HG03097 (cell line): Measurements from ENCODE around the gene YAF2.
A peak's percentile ranks its signal among the peaks of the same experiment; 100 is the strongest.
"Not testable (repeated sequence)": the region's sequence is repeated elsewhere in the genome, so short reads cannot be mapped to it uniquely, and the experiment has no call there.

Experiments used
- ATAC-seq: cut with Tn5 transposase; IDR thresholded peaks from one replicate; pipeline ENCODE4 v1.9.1; 2021; ENCODE audit not compliant: unreplicated experiment, low FRiP score

Gene YAF2

DNA sequence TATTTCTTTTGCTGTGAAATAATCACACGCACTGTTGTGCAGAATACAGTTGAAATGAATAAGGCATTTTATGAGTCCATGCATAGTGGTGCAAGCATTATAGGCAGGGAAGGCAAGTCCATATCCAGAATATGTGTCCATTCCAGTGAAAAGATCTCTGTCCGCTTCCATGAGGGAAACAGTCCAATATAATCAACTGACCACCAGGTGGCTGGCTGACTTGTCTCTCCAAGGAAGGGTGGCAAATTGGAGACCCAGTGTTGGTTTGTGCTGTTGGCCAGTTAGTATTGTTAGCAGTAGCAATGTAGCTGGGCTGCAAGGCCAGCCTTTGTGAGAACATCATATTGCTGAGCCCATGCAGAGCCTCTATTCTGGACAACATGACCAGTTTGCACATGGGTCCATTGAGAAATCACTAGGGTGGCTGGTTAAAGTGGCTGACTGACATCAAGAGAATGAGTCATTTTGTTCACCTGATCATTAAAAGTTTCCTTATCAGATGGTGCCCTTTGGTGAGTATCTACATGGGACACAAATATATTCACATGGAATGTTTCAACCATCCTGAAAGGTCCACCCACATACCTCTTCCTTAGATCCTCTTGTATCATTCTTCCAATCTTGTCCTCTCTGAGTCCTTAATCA lies 17.3 kb upstream of the YAF2 start:
- no peak for ATAC-seq

- ATAC-seq, result not testable (repeated sequence)
Observed at GRCh38 chr12:42252645-42253044, 14.6 kb upstream of the YAF2 start.

DNA sequence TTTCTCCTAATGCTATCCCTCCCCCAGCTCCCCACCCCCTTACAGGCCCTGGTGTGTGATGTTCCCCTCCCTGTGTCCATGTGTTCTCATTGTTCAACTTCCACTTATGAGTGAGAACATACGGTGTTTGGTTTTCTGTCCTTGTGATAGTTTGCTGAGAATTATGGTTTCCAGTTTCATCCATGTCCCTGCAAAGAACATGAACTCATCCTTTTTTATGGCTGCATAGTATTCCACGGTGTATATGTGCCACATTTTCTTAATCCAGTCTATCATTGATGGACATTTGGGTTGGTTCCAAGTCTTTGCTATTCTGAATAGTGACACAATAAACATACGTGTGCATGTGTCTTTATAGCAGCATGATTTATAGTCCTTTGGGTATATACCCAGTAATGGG lies 11.0 kb upstream of the YAF2 start:
- not testable (repeated sequence) for ATAC-seq

GRCh38 chr12:42240131-42240750 lies 2.2 kb upstream of the YAF2 start:
- no peak for ATAC-seq

GRCh38 chr12:42237853-42238239 lies 202 bp downstream of the YAF2 start:
- ATAC-seq, result peak; percentile 29

DNA sequence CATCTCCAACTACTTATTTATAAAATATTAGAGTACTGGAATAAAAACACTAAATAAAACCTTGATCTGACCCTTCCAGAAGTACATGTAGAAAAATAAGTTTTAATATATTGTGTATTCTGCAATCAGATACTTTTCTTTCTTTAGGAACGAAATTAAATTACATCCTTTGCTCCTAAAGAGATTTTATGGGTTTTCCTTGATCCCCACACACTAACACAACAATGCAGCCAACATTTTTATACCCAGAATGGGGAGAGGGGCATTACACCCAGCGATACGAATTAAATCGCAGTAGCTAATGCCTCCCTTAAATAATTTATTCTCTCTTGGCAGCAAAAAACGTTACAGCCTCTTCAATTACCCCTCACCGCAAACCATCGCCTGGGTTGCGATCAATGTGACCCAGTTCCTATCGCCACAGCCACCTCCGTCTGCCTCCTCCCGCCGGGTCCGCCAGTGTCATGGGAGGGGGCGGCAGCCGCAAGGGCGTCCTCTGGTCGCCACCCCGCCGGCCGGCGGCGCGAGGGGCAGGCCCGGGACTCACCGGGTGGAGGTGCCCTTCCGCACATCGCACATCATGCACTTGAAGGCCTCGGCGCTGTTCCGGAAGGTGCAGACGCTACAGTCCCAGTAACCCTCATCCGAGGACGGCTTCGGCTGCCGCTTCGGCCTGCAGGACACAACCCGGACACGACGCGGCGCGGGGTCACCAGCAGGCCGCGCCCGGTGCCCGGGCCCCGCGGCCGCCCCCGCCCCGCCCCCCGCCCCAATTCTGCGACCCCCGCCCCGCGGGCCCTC lies 796 bp downstream of the YAF2 start:
- ATAC-seq, result peak; percentile 69

GRCh38 chr12:42236017-42236416 lies 2.0 kb downstream of the YAF2 start:
- no peak for ATAC-seq

DNA sequence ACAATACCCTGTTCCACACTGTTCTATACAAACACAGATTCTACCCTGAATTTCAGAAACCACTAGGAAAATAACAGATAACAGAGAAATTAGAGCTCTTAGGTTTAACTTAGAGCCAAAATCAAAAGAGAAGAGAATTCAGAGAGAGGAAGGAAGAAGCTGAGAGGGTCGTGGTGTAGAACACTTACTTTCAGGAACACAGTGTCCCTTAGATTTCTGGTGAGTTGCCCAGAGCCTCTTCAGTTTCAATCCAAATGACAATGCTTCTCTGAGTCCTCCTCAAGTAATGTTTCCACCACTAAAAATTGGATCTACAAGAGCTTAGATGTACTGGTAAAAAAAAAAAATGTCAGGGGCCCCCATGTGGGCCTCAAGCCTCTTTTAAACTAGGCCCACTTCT lies 2.6 kb downstream of the YAF2 start:
- no peak for ATAC-seq

DNA sequence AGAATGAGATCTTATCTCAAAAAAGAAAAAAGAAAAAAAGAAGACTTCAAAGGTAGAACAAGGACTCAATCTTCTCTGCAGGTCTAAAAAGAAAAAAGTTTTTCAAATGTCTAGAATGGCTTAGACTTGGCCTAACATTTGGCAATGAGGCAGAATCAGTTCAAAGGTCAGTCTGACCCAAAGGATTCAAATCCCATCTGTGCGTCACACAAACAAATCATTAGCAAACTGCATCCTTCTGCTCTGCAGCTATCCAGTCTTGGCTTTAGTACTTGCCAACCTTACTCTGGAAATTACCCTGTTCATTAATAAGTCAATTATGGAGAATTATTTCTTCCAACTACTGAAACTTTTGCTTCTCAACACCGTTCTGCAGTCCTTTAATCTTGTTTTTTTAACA lies 3.1 kb downstream of the YAF2 start:
- no peak for ATAC-seq

DNA sequence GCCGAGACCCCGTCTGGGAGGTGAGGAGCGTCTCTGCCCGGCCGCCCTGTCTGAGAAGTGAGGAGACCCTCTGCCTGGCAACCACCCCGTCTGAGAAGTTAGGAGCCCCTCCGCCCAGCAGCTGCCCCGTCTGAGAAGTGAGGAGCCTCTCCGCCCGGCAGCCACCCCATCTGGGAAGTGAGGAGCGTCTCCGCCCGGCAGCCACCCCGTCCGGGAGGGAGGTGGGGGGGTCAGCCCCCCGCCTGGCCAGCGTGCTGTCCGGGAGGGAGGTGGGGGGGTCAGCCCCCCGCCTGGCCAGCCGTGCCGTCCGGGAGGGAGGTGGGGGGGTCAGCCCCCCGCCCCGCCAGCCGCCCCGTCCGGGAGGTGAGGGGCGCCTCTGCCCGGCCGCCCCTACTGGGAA lies 10.5 kb downstream of the YAF2 start:
- ATAC-seq, result not testable (repeated sequence)

- not testable (repeated sequence) for ATAC-seq
Observed at GRCh38 chr12:42224501-42224900, 13.5 kb downstream of the YAF2 start.

DNA sequence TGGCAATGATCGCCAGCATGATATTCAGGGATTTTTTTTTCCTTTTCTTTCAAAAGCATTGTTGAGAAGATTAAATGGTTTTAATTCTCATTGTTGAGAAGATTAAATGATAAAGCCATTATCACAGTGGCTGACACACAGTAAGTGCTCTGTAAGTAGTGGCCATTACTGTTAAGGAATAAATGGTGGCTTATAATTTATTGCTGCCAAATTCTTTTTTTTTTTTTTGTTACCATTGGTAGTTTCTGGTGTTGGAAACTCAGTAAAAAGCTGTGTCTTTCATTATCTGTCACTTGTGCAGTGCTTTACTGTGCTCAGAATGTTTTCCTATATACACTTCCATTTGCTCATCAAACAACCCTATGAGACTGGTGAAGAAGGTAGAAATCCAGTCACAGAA lies 15.3 kb downstream of the YAF2 start:
- no peak for ATAC-seq

GRCh38 chr12:42221726-42222125 lies 16.3 kb downstream of the YAF2 start:
- ATAC-seq, result no peak

DNA sequence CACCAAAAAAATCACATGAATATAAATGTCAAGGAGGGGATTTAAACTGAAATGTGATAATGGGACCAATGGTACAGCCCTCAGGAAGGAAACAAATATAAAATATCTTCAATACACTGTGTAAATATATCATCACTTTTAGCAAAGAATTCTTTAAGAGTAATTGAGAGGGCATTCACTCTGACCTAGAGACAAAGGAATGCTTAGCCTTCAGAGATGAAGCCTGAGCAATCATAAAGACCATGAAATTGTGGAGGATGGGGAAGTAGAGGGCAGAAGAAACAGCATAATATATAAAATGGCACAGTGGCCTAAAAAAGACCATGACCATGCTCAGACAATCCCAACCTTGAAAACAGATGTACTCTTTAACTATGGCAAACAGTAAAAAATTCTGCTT lies 20.4 kb downstream of the YAF2 start:
- ATAC-seq, result no peak

DNA sequence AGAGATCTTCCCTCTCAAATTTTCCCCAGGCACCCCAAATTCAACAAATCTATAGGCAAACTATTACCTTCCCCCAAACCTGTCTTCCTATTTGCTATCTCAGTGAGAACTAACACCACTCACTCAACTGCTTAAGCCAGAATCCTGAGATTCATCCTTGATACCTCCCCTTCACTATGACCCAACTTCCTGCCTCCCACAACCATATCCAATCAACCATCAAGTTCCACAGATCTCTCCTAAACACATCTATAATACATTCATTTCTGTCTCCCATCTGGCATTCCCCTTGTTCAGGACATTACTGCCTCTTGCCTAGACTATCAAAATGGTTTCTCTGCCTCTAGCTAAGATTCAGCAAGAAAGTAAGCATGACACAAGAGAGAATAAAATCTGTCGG lies 21.3 kb downstream of the YAF2 start:
- no peak for ATAC-seq

DNA sequence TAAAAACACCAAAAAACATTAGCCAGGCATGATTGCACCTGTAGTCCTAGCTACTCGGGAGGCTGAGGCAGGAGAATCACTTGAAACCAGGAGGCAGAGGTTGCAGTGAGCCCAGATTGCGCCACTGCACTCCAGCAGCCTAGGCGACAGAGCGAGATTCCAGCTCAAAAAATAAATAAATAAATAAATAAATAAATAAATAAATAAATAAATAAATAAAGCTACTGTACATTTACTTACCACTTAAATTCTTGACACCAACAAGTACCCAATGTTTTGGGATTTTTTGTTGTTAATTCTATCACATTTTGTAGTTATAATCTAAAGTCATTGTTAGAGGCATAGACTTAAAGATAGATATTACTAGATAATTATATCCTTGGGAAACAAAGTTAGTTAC lies 22.3 kb downstream of the YAF2 start:
- not testable (repeated sequence) for ATAC-seq

- ATAC-seq, result no peak
Observed at GRCh38 chr12:42213954-42214426, 24.1 kb downstream of the YAF2 start.

GRCh38 chr12:42213023-42213422 lies 25.0 kb downstream of the YAF2 start:
- no peak for ATAC-seq

- no peak for ATAC-seq
Observed at GRCh38 chr12:42208574-42208973, 29.5 kb downstream of the YAF2 start.

DNA sequence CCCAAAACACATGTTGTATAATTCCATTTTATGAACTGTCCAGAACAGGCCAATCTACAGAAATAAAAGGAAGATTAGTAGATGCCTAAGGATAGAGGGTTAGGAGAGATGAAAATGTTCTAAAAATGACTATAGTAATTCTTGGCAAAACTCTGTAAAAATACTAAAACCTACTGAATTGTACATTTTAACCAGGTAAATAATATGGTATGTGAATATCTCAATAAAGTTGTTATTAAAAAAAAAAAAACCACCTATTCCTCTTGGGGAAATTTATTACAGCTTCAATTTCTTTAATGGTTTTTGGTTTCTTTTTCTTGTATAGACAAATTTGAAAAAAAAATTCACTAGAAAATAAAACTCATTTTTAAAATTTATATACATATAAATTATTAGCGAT lies 33.2 kb downstream of the YAF2 start:
- no peak for ATAC-seq

GRCh38 chr12:42204362-42204761 lies 33.7 kb downstream of the YAF2 start:
- ATAC-seq, result no peak

DNA sequence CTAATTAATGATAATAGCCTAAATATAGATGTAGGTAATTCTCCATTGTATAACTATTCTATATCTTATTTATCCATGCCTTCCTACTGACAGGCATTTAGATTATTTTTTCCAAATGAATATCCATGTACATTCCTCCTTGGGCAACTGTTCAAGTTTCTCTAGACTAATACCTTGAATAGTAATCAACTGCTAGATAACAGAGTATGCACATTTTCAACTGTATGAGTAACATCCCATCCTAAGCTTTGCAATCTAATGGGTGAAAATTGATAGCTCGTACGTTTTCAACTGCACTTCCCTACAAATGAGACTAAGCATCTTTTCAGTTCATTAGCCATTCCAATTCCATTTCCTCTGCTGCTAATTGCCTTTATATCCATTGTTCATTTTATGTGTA lies 37.0 kb downstream of the YAF2 start:
- ATAC-seq, result no peak
